GM12865 (cell line): ENCODE measurements around the gene PTRHD1.

ENCODE experiments used
- DNase-seq: peaks from one replicate; pipeline ENCODE4 v3.0.0; 2010; ENCODE audit warnings: low read depth
- H3K4me3 ChIP-seq: 2 replicates; pipeline ENCODE4 v1.5.1; 2011; ENCODE audit warnings: mild to moderate bottlenecking, low read depth, low read length, control low read depth
- TF ChIP-seq, protein P1 (sequence below): IDR thresholded peaks from 2 replicates; pipeline ENCODE4 v1.5.1; 2011; ENCODE audit warnings: low read length, control low read depth, low read depth, inconsistent platforms; ENCODE audit not compliant: insufficient read depth; ENCODE audit errors: missing control alignments

The PTRHD1 gene

GRCh38 chr2:24828238-24828996 is 35.2 kb upstream of the PTRHD1 start:
- H3K4me3 ChIP-seq, result no peak overlapping the region
- TF ChIP-seq, protein P1, sequence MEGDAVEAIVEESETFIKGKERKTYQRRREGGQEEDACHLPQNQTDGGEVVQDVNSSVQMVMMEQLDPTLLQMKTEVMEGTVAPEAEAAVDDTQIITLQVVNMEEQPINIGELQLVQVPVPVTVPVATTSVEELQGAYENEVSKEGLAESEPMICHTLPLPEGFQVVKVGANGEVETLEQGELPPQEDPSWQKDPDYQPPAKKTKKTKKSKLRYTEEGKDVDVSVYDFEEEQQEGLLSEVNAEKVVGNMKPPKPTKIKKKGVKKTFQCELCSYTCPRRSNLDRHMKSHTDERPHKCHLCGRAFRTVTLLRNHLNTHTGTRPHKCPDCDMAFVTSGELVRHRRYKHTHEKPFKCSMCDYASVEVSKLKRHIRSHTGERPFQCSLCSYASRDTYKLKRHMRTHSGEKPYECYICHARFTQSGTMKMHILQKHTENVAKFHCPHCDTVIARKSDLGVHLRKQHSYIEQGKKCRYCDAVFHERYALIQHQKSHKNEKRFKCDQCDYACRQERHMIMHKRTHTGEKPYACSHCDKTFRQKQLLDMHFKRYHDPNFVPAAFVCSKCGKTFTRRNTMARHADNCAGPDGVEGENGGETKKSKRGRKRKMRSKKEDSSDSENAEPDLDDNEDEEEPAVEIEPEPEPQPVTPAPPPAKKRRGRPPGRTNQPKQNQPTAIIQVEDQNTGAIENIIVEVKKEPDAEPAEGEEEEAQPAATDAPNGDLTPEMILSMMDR, result no peak
- DNase-seq, result no peak

DNA sequence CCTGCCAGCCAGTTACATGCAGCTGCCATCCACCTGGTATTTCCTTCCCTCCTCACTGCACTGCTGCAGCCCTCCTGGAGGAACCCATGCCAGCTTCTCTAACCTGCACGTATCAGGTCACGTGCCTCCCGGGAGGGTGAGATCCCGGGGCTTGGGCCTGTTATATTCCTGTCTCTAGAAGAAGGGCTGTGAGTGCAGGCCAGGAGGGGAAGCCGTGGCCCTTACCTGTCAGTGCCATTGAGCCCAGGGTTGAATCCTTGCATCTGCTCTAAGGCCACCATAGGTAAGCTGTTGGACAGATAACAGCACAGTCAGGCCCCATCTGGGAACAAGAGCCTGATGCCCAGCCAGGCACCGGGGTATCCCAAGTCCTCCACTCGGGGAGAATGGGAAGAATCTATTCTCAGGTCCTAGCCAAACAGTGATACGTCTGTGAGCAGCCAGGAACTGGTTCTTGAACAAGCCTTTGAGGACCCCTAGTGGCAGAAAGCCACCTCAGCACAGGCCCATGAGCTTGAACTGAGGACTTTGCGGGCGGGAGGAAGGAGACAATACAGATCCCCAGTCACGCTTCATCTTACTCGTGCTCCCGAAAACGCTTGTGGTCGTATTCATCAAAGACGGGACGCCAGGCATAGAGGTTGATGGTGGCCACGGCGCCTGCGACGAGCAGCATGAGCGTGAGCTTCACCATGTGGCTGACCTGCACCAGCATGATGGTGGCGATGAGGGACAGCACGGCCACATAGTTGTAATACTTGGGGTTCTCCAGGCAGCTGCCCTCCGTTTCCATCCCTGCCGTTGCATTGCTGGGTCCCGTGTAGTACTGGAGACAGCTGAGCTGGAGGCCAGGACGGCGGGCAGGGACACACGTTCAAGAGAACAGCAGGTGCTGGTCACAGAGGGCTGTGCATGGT is 34.4 kb upstream of the PTRHD1 start:
- no peak overlapping the region for H3K4me3 ChIP-seq
- peak; percentile 88 for DNase-seq

DNA sequence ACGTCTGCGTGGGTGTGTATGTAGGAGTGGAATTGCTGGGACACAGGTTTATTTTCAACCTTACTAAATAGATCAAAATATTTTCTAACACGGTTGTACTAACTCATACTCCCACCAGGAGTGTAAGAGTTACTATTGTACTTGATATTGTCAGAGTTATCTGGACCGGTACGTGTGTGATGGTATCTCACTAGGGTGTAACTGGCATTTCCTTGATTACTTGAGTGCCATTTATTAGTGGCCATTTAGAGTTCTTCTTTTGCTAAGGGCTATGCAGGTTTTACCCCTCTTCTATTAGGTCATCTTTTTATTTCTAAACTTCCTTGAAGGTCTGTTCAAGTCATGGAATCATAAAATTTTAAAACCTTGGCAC is 33.6 kb upstream of the PTRHD1 start:
- H3K4me3 ChIP-seq, result no peak overlapping the region
- TF ChIP-seq, protein P1, result no peak
- no peak for DNase-seq

More for the DNA sequence above, 34.4 kb upstream of the PTRHD1 start:
- TF ChIP-seq, protein P1, result peak; percentile 90

GRCh38 chr2:24825883-24826772 is 32.9 kb upstream of the PTRHD1 start:
- DNase-seq, result no peak
- TF ChIP-seq, protein P1, result no peak
- H3K4me3 ChIP-seq, result no peak overlapping the region

GRCh38 chr2:24824966-24825882 is 32.0 kb upstream of the PTRHD1 start:
- H3K4me3 ChIP-seq, result no peak overlapping the region
- peak; percentile 63 for DNase-seq
- TF ChIP-seq, protein P1, result peak; percentile 64
